Endothelial cell of umbilical vein (primary cell): Measurements from ENCODE around the gene ATN1. TPM values are rescaled to one million over a fixed set of nuclear protein-coding genes. Genes with fewer than 3 reads are reported as not detected.

Experiments
- BruUV-seq: library from RNA; stranded (reverse); fragments of 400-500 nt; replicated peaks from 2 replicates; lab custom pipeline; 2021; lab: Mats Ljungman, UMichigan
- CTCF ChIA-PET: fragments of 300-600, 350-600 bp; sonication (Branson Sonifier 250); formaldehyde crosslinking; loops from one replicate; lab custom pipeline; 2021; ENCODE audit warnings: antibody characterized with exemption, inconsistent platforms; lab: Charles Lee
- POLR2A ChIA-PET: fragments of 300-600, 350-600 bp; sonication (Branson Sonifier 250); formaldehyde crosslinking; loops from one replicate; lab custom pipeline; 2021; ENCODE audit warnings: antibody characterized with exemption, inconsistent platforms; lab: Charles Lee
- DNase-seq: peaks from one replicate; pipeline ENCODE4 v3.0.0-alpha.2; 2011; ENCODE audit warnings: low read depth, low spot score
- FAIRE-seq: peaks from 2 replicates; lab custom pipeline; 2011; peaks lifted over from hg19 to GRCh38; lab: Jason Lieb, UNC
- H2AFZ ChIP-seq: 2 replicates; pipeline ENCODE4 v1.6.0; 2012; ENCODE audit warnings: low read depth, low read length, control low read depth, inconsistent platforms
- H3K27ac ChIP-seq: 2 replicates; pipeline ENCODE4 v1.5.1; 2011; ENCODE audit warnings: low read depth, mild to moderate bottlenecking, control low read depth, low read length, moderate library complexity; ENCODE audit not compliant: insufficient read depth
- H3K27me3 ChIP-seq, 2 experiments: 2 replicates each; pipeline versions ENCODE4 v1.6.0 to v1.6.1; 2011; ENCODE audit warnings: low read length in 2 of 2, mixed read lengths in 1 of 2; ENCODE audit not compliant: control insufficient read depth in 2 of 2, insufficient read depth in 2 of 2
- H3K36me3 ChIP-seq, 2 experiments: 2 replicates in 1 of 2; 3 replicates in 1 of 2; pipeline ENCODE4 v1.5.1; 2011; ENCODE audit warnings: low read length in 2 of 2, mild to moderate bottlenecking in 1 of 2, moderate library complexity in 1 of 2; ENCODE audit not compliant: control insufficient read depth in 2 of 2, insufficient read depth in 2 of 2; ENCODE audit errors: extremely low read depth in 1 of 2
- H3K4me1 ChIP-seq: 3 replicates; pipeline ENCODE4 v1.5.1; 2011; ENCODE audit warnings: mild to moderate bottlenecking, low read length; ENCODE audit not compliant: control insufficient read depth, insufficient read depth; ENCODE audit errors: extremely low read depth
- H3K4me2 ChIP-seq: 2 replicates; pipeline ENCODE4 v1.6.1; 2011; ENCODE audit warnings: low read length, control low read depth, mixed read lengths; ENCODE audit not compliant: insufficient read depth
- H3K4me3 ChIP-seq, 3 experiments: fragments of 200-600 bp in 1 of 3; sonication (generic), shearing (Covaris generic) in 1 of 3; replicated peaks in 1 of 3; 2 replicates each; pipeline ENCODE4 v1.5.1; 2011 to 2016; ENCODE audit warnings: control low read depth in 3 of 3, low read length in 3 of 3, mild to moderate bottlenecking in 2 of 3, inconsistent platforms in 1 of 3, low read depth in 1 of 3, moderate library complexity in 1 of 3; ENCODE audit not compliant: insufficient read depth in 1 of 3
- H3K79me2 ChIP-seq: 2 replicates; pipeline ENCODE4 v1.6.0; 2012; ENCODE audit warnings: low read length, inconsistent platforms; ENCODE audit not compliant: control insufficient read depth, insufficient read depth
- H3K9ac ChIP-seq: replicated peaks from 2 replicates; pipeline ENCODE3; 2011; ENCODE audit warnings: low read length, control low read depth; ENCODE audit not compliant: insufficient read depth; ENCODE audit errors: extremely low read depth
- H3K9me1 ChIP-seq: replicated peaks from 3 replicates; pipeline ENCODE4 v1.6.0; 2011; ENCODE audit warnings: mild to moderate bottlenecking, low read length; ENCODE audit not compliant: control insufficient read depth, insufficient read depth; ENCODE audit errors: extremely low read depth
- H3K9me3 ChIP-seq: replicated peaks from 2 replicates; pipeline ENCODE4 v1.5.1; 2012; ENCODE audit warnings: low read length, inconsistent platforms; ENCODE audit not compliant: control insufficient read depth, insufficient read depth
- H4K20me1 ChIP-seq: replicated peaks from 2 replicates; pipeline ENCODE3; 2011; ENCODE audit warnings: mild to moderate bottlenecking, low read length; ENCODE audit not compliant: control insufficient read depth, insufficient read depth; ENCODE audit errors: extremely low read depth
- CTCF ChIP-seq, 2 donors: IDR thresholded peaks; 1 replicate in 1 of 2; 2 replicates in 1 of 2; pipeline ENCODE4 v1.5.1; 2011; ENCODE audit warnings: low read length in 2 of 2, mild to moderate bottlenecking in 2 of 2, moderate library complexity in 2 of 2, control low read depth in 1 of 2, inconsistent platforms in 1 of 2, low read depth in 1 of 2; ENCODE audit not compliant: insufficient read depth in 1 of 2; ENCODE audit errors: extremely low read depth in 1 of 2
- EZH2 ChIP-seq: IDR thresholded peaks from 2 replicates; pipeline ENCODE4 v1.6.1; 2012; ENCODE audit warnings: borderline replicate concordance, low read depth, mild to moderate bottlenecking, moderate library complexity, low read length, inconsistent platforms; ENCODE audit not compliant: severe bottlenecking
- FOS ChIP-seq: IDR thresholded peaks from 2 replicates; pipeline ENCODE4 v1.6.1; 2011; ENCODE audit warnings: mild to moderate bottlenecking, low read length, moderate library complexity, borderline replicate concordance; ENCODE audit not compliant: insufficient read depth
- GATA2 ChIP-seq: IDR thresholded peaks from 2 replicates; pipeline ENCODE4 v1.7.0; 2011; ENCODE audit warnings: low read depth, mild to moderate bottlenecking, moderate library complexity, mixed read lengths, low read length; ENCODE audit not compliant: insufficient read length, insufficient read depth
- JUN ChIP-seq: IDR thresholded peaks from 2 replicates; pipeline ENCODE4 v1.6.1; 2011; ENCODE audit warnings: borderline replicate concordance, low read depth; ENCODE audit not compliant: insufficient read length, insufficient read depth
- MAX ChIP-seq: IDR thresholded peaks from 2 replicates; pipeline ENCODE4 v1.6.1; 2011; ENCODE audit not compliant: insufficient read depth, insufficient read length
- MYC ChIP-seq: IDR thresholded peaks from one replicate; pipeline ENCODE4 v1.6.1; 2011; ENCODE audit warnings: mild to moderate bottlenecking, low read depth, low read length
- POLR2A ChIP-seq: IDR thresholded peaks from 2 replicates; pipeline ENCODE4 v1.6.1; 2012; ENCODE audit warnings: low read depth, mild to moderate bottlenecking, control low read depth, low read length
- POLR2AphosphoS5 ChIP-seq: IDR thresholded peaks from 2 replicates; pipeline ENCODE4 v1.6.1; 2012; ENCODE audit warnings: low read depth, mild to moderate bottlenecking, control low read depth, low read length, moderate library complexity; ENCODE audit not compliant: insufficient read depth
- dilution Hi-C: fragments of 300-500 bp; cut with MboI; formaldehyde crosslinking; loops from one replicate; pipeline ENCODE4 v1.15.0; 2019; ENCODE audit warnings: low sequenced_read_pairs; ENCODE audit not compliant: extremely low pct_ligation_motif_present
- intact Hi-C: fragments of 100-400 bp; cut with micrococcal nuclease; formaldehyde crosslinking; loops from one replicate; pipeline ENCODE4 v1.10.0; 2022
- polyA plus RNA-seq, 4 experiments: library from polyadenylated mRNA; depleted of rRNA in 3 of 4; stranded (reverse) in 3 of 4; unstranded in 1 of 4; fragments of >200 nt; gene quantifications; 2 replicates each; pipeline versions ENCODE4 v1.2.1 to v1.2.3, GENCODE V29; 2011 to 2012; ENCODE audit warnings: missing spikeins in 1 of 4
- total RNA-seq: library from RNA; stranded (reverse); gene quantifications from 2 replicates; pipeline ENCODE4 v1.2.3, GENCODE V29; 2021

The ATN1 gene
- total and polyA plus RNA-seq, 2 donors (not counting 3 experiments of a cell fraction or from before 2014, with no cell fraction given), result 46.4 to 117 TPM

- peaks cover 20 to 38% of the 10 kb centered on the region in 2 experiments for H3K36me3 ChIP-seq
- FAIRE-seq, result no peak
- POLR2A ChIA-PET, result no interaction called here
These were observed 51.3 kb downstream of the ATN1 start for GRCh38 chr12:6979021-6979420.

GRCh38 chr12:6979453-6979852 is 51.7 kb downstream of the ATN1 start:
- no peak overlapping the region for H3K4me2 ChIP-seq
- DNase-seq, result no peak
- H3K4me1 ChIP-seq, result no peaks in the 10 kb centered on the region
- TF ChIP-seq POLR2AphosphoS5 (no peak), CTCF (IDR thresholded peaks at IDR 0.05; ENCODE audit: extremely low read depth in 1 of 2, insufficient read depth in 1 of 2, low read depth in 1 of 2, low read length in 2 of 2) (no peak), POLR2A (no peak), FOS (no peak), GATA2 (no peak), JUN (no peak), MAX (no peak), MYC (no peak), EZH2 (no peak)
- no peak overlapping the region for H3K27ac ChIP-seq
- H3K9me1 ChIP-seq, result no peaks in the 10 kb centered on the region
- H4K20me1 ChIP-seq, result no peaks in the 10 kb centered on the region
- no peak overlapping the region for H3K9ac ChIP-seq
- no peak for FAIRE-seq
- dilution Hi-C loops, result no loop called here
- no peak overlapping the region for H2AFZ ChIP-seq
- no TSS peak for BruUV-seq
- peaks cover 17 to 36% of the 10 kb centered on the region in 2 experiments for H3K36me3 ChIP-seq
- no peaks in the 10 kb centered on the region for H3K79me2 ChIP-seq
- H3K27me3 ChIP-seq, result no peaks in the 10 kb centered on the region
- intact Hi-C loops, result no loop called here
- H3K4me3 ChIP-seq, result no peak overlapping the region
- CTCF ChIA-PET, result no interaction called here
- no peaks in the 10 kb centered on the region for H3K9me3 ChIP-seq
- POLR2A ChIA-PET, result no interaction called here

More at GRCh38 chr12:6979021-6979420, 51.3 kb downstream of the ATN1 start:
- Histone ChIP-seq H3K9me3 (no peaks in the 10 kb centered on the region), H2AFZ (no peak overlapping the region), H3K4me3 (no peak overlapping the region), H3K4me2 (no peak overlapping the region), H3K27ac (no peak overlapping the region), H3K79me2 (no peaks in the 10 kb centered on the region), H3K27me3 (no peaks in the 10 kb centered on the region), H4K20me1 (no peaks in the 10 kb centered on the region), H3K9ac (no peak overlapping the region), H3K9me1 (no peaks in the 10 kb centered on the region), H3K4me1 (no peaks in the 10 kb centered on the region)
- TF ChIP-seq MAX (no peak), POLR2AphosphoS5 (peak; percentile 1)
- BruUV-seq, result no TSS peak
- no peak for DNase-seq
- dilution Hi-C loops, result no loop called here
- CTCF ChIA-PET, result no interaction called here
- intact Hi-C loops, result no loop called here
